Vagina (tissue), 2 donors: ENCODE data around the gene HCRTR1.

Experiments
- CTCF ChIP-seq, 3 experiments: fragments of 450-650 bp in 2 of 3; fragments of 200-600 bp in 1 of 3; sonication (generic) in 1 of 3; IDR thresholded peaks; one replicate each; pipeline ENCODE4 v1.5.1; 2017 to 2019; ENCODE audit warnings: antibody characterized with exemption in 3 of 3, mild to moderate bottlenecking in 2 of 3, moderate library complexity in 2 of 3
- POLR2A ChIP-seq, 2 donors: fragments of 450-650 bp; IDR thresholded peaks; one replicate each; pipeline ENCODE4 v1.6.1; 2017; ENCODE audit warnings: antibody characterized with exemption in 2 of 2, mild to moderate bottlenecking in 2 of 2, moderate library complexity in 2 of 2
- POLR2AphosphoS5 ChIP-seq, 2 donors: sonication (generic); formaldehyde crosslinking; IDR thresholded peaks; one replicate each; pipeline ENCODE4 v1.9.0; 2017; ENCODE audit warnings: antibody characterized with exemption in 2 of 2, mild to moderate bottlenecking in 2 of 2, low read depth in 1 of 2; ENCODE audit not compliant: insufficient read depth in 1 of 2

GRCh38 chr1:31651766-31652165 is 34.3 kb downstream of the HCRTR1 start:
- TF ChIP-seq CTCF (IDR thresholded peaks at IDR 0.05) (no peak), POLR2A (IDR thresholded peaks at IDR 0.05) (no peak), POLR2AphosphoS5 (IDR thresholded peaks at IDR 0.05; ENCODE audit: insufficient read depth in 1 of 2, low read depth in 1 of 2) (no peak)
